Activated CD4-positive, alpha-beta memory T cell treated with anti-CD3 and anti-CD28 coated beads, Interleukin-2, amount 10 ng/mL, durations not matched to agents 7 days and 5 days (primary cell): ENCODE results near the gene RHBDL1. TPM values are rescaled to one million over a fixed set of nuclear protein-coding genes. Genes with fewer than 3 reads are reported as not detected.

ENCODE experiments used
- CTCF ChIA-PET: fragments of 350-600 bp; sonication (Branson Sonifier 250); formaldehyde crosslinking; loops from one replicate; lab custom pipeline; 2021; ENCODE audit warnings: antibody characterized with exemption, inconsistent platforms; lab: Charles Lee
- POLR2A ChIA-PET: fragments of 350-600 bp; sonication (Branson Sonifier 250); formaldehyde crosslinking; loops from one replicate; lab custom pipeline; 2021; ENCODE audit warnings: antibody characterized with exemption; lab: Charles Lee
- DNase-seq: peaks from one replicate; pipeline ENCODE4 v3.0.0-alpha.2; 2020
- H3K27ac Mint-ChIP-seq: one replicate; pipeline ENCODE4 v1.8.0; 2021; ENCODE audit warnings: mild to moderate bottlenecking, mixed read lengths
- H3K27me3 Mint-ChIP-seq: one replicate; pipeline ENCODE4 v1.8.0; 2021; ENCODE audit warnings: mixed read lengths
- H3K36me3 Mint-ChIP-seq: one replicate; pipeline ENCODE4 v1.8.0; 2021; ENCODE audit warnings: low read depth, mixed read lengths
- H3K4me1 Mint-ChIP-seq: one replicate; pipeline ENCODE4 v1.8.0; 2021; ENCODE audit warnings: mixed read lengths
- H3K4me3 Mint-ChIP-seq: one replicate; pipeline ENCODE4 v1.8.0; 2021; ENCODE audit warnings: mild to moderate bottlenecking, mixed read lengths
- H3K9me3 Mint-ChIP-seq: one replicate; pipeline ENCODE4 v1.8.0; 2021; ENCODE audit warnings: mixed read lengths
- total RNA-seq, 2 experiments: library from RNA; stranded (reverse); gene quantifications; one replicate each; pipeline ENCODE4 v1.2.3, GENCODE V29; 2021

Gene RHBDL1
- total RNA-seq, 2 experiments from 2014 or later: 1.5 TPM

GRCh38 chr16:651844-652243, 23.6 kb upstream of the RHBDL1 start:
- Mint-ChIP-seq H3K27me3 (no peaks in the 10 kb centered on the region), H3K9me3 (no peaks in the 10 kb centered on the region), H3K36me3 (no peaks in the 10 kb centered on the region), H3K4me1 (peaks cover 19% of the 10 kb centered on the region), H3K4me3 (no peak overlapping the region), H3K27ac (no peak overlapping the region)
- CTCF ChIA-PET: interaction anchor here (0.7 kb wide), 1 partner anchor 14 kb away, joined by 3 read pairs; no protein-coding TSS in a partner anchor
- POLR2A ChIA-PET: interaction anchor here (1.5 kb wide), 1 partner anchor 10 kb away, joined by 4 read pairs; the partner anchor contains the start of gene MCRIP2
- no peak for DNase-seq

- H3K36me3 Mint-ChIP-seq: no peaks in the 10 kb centered on the region
- POLR2A ChIA-PET: interaction anchor here (1.5 kb wide), 1 partner anchor 11 kb away, joined by 4 read pairs; the partner anchor contains the start of gene MCRIP2
Observed at GRCh38 chr16:652454-653305, 22.8 kb upstream of the RHBDL1 start.

GRCh38 chr16:654034-654433, 21.4 kb upstream of the RHBDL1 start:
- ChIA-PET CTCF (interaction anchor here (0.7 kb wide), 2 partner anchors 12 to 134 kb away, joined by 5 to 6 read pairs; partner anchors contain the start of genes CHTF18, MCRIP2 and RPUSD1), POLR2A (no interaction called here)
- H3K4me3 Mint-ChIP-seq: no peak overlapping the region
- H3K36me3 Mint-ChIP-seq: no peaks in the 10 kb centered on the region
- H3K27ac Mint-ChIP-seq: no peak overlapping the region
- no peak for DNase-seq
- peaks cover 7% of the 10 kb centered on the region for H3K4me1 Mint-ChIP-seq
- H3K9me3 Mint-ChIP-seq: no peaks in the 10 kb centered on the region
- H3K27me3 Mint-ChIP-seq: no peaks in the 10 kb centered on the region

More at GRCh38 chr16:652454-653305, 22.8 kb upstream of the RHBDL1 start:
- Mint-ChIP-seq H3K27me3 (no peaks in the 10 kb centered on the region), H3K9me3 (no peaks in the 10 kb centered on the region), H3K4me1 (peaks cover 15% of the 10 kb centered on the region), H3K27ac (no peak overlapping the region), H3K4me3 (no peak overlapping the region)
- DNase-seq: no peak
- CTCF ChIA-PET: interaction anchor here (0.7 kb wide), 1 partner anchor 13 kb away, joined by 3 read pairs; no protein-coding TSS in a partner anchor

GRCh38 chr16:657487-657886, 18.0 kb upstream of the RHBDL1 start:
- no peak overlapping the region for H3K4me3 Mint-ChIP-seq
- H3K27ac Mint-ChIP-seq: no peak overlapping the region
- H3K9me3 Mint-ChIP-seq: no peaks in the 10 kb centered on the region
- no peaks in the 10 kb centered on the region for H3K36me3 Mint-ChIP-seq
- DNase-seq: no peak
- CTCF ChIA-PET: interaction anchor here (0.9 kb wide), 1 partner anchor 9 kb away, joined by 3 read pairs; no protein-coding TSS in a partner anchor
- POLR2A ChIA-PET: no interaction called here
- no peaks in the 10 kb centered on the region for H3K27me3 Mint-ChIP-seq
- peaks cover 2% of the 10 kb centered on the region for H3K4me1 Mint-ChIP-seq

- ChIA-PET POLR2A (no interaction called here), CTCF (interaction anchor here (1.0 kb wide), 1 partner anchor 9 kb away, joined by 3 read pairs; the partner anchor contains the start of gene RHOT2)
- Mint-ChIP-seq H3K4me3 (no peak overlapping the region), H3K36me3 (peaks cover 6% of the 10 kb centered on the region), H3K27me3 (no peaks in the 10 kb centered on the region), H3K4me1 (peaks cover 2% of the 10 kb centered on the region), H3K9me3 (no peaks in the 10 kb centered on the region), H3K27ac (no peak overlapping the region)
- DNase-seq: no peak
Observed at GRCh38 chr16:658679-659571, 16.5 kb upstream of the RHBDL1 start.

- Mint-ChIP-seq H3K36me3 (peaks cover 6% of the 10 kb centered on the region), H3K4me3 (no peak overlapping the region), H3K9me3 (no peaks in the 10 kb centered on the region), H3K27me3 (no peaks in the 10 kb centered on the region), H3K27ac (no peak overlapping the region), H3K4me1 (peaks cover 2% of the 10 kb centered on the region)
- no peak for DNase-seq
- ChIA-PET POLR2A (interaction anchor here (1.0 kb wide), 1 partner anchor 91 kb away, joined by 3 read pairs; no protein-coding TSS in a partner anchor), CTCF (interaction anchor here (1.0 kb wide), 1 partner anchor 8 kb away, joined by 3 read pairs; the partner anchor contains the start of gene RHOT2)
Observed at GRCh38 chr16:659618-660017, 15.9 kb upstream of the RHBDL1 start.

- Mint-ChIP-seq H3K27ac (no peak overlapping the region), H3K9me3 (no peaks in the 10 kb centered on the region), H3K27me3 (no peaks in the 10 kb centered on the region), H3K36me3 (peaks cover 6% of the 10 kb centered on the region), H3K4me3 (no peak overlapping the region), H3K4me1 (peaks cover 2% of the 10 kb centered on the region)
- POLR2A ChIA-PET: interaction anchor here (1.0 kb wide), 1 partner anchor 91 kb away, joined by 3 read pairs; no protein-coding TSS in a partner anchor
- DNase-seq: no peak
- CTCF ChIA-PET: interaction anchor here (1.0 kb wide), 1 partner anchor 11 kb away, joined by 3 read pairs; the partner anchor contains the start of gene WDR90
Observed at GRCh38 chr16:660132-660458, 15.4 kb upstream of the RHBDL1 start.

GRCh38 chr16:660459-661183, 14.8 kb upstream of the RHBDL1 start:
- Mint-ChIP-seq H3K36me3 (peaks cover 6% of the 10 kb centered on the region), H3K27me3 (no peaks in the 10 kb centered on the region), H3K9me3 (no peaks in the 10 kb centered on the region), H3K4me1 (peaks cover 2% of the 10 kb centered on the region), H3K27ac (no peak overlapping the region), H3K4me3 (no peak overlapping the region)
- peak; percentile 68 for DNase-seq
- ChIA-PET POLR2A (interaction anchor here (1.0 to 3.2 kb wide), 3 partner anchors 15 to 92 kb away, joined by 3 to 11 read pairs (median 3); partner anchors contain the start of genes JMJD8 and RHBDL1), CTCF (interaction anchor here (1.0 kb wide), 1 partner anchor 11 kb away, joined by 3 read pairs; the partner anchor contains the start of gene WDR90)

- Mint-ChIP-seq H3K27me3 (no peaks in the 10 kb centered on the region), H3K9me3 (no peaks in the 10 kb centered on the region), H3K27ac (no peak overlapping the region), H3K36me3 (peaks cover 6% of the 10 kb centered on the region), H3K4me3 (no peak overlapping the region), H3K4me1 (peaks cover 2% of the 10 kb centered on the region)
- no peak for DNase-seq
- CTCF ChIA-PET: interaction anchor here (1.0 kb wide), 1 partner anchor 12 kb away, joined by 3 read pairs; the partner anchor contains the start of gene WDR90
- POLR2A ChIA-PET: interaction anchor here (1.1 to 3.2 kb wide), 2 partner anchors 14 to 23 kb away, joined by 3 to 11 read pairs; partner anchors contain the start of genes JMJD8 and RHBDL1
Observed at GRCh38 chr16:661184-661821, 14.2 kb upstream of the RHBDL1 start.

- POLR2A ChIA-PET: interaction anchor here (1.1 to 3.2 kb wide), 2 partner anchors 14 to 22 kb away, joined by 3 to 11 read pairs; partner anchors contain the start of genes JMJD8 and RHBDL1
- Mint-ChIP-seq H3K27ac (no peak overlapping the region), H3K36me3 (peaks cover 6% of the 10 kb centered on the region), H3K4me3 (no peak overlapping the region), H3K27me3 (no peaks in the 10 kb centered on the region), H3K9me3 (no peaks in the 10 kb centered on the region), H3K4me1 (peaks cover 2% of the 10 kb centered on the region)
- no peak for DNase-seq
- CTCF ChIA-PET: no interaction called here
Observed at GRCh38 chr16:662095-662494, 13.4 kb upstream of the RHBDL1 start.

GRCh38 chr16:662597-662996, 12.9 kb upstream of the RHBDL1 start:
- CTCF ChIA-PET: no interaction called here
- POLR2A ChIA-PET: interaction anchor here (3.2 kb wide), 1 partner anchor 13 kb away, joined by 11 read pairs; the partner anchor contains the start of gene RHBDL1
- Mint-ChIP-seq H3K36me3 (peaks cover 6% of the 10 kb centered on the region), H3K4me1 (peaks cover 4% of the 10 kb centered on the region), H3K27me3 (no peaks in the 10 kb centered on the region), H3K27ac (no peak overlapping the region), H3K9me3 (no peaks in the 10 kb centered on the region), H3K4me3 (no peak overlapping the region)
- no peak for DNase-seq
